NT2/D1 (cell line): ENCODE measurements around the gene TBC1D17.

Experiments used
- DNase-seq: peaks from one replicate; pipeline ENCODE4 v3.0.0-alpha.2; 2011; ENCODE audit warnings: low read depth, low spot score
- H3K27me3 ChIP-seq: 2 replicates; pipeline ENCODE4 v1.6.0; 2011; ENCODE audit warnings: mild to moderate bottlenecking; ENCODE audit not compliant: insufficient read length, insufficient read depth
- H3K36me3 ChIP-seq: 2 replicates; pipeline ENCODE4 v1.6.1; 2011; ENCODE audit warnings: mild to moderate bottlenecking, low read length, mixed read lengths; ENCODE audit not compliant: insufficient read depth, insufficient read length
- H3K4me1 ChIP-seq: 2 replicates; pipeline ENCODE4 v1.5.1; 2011; ENCODE audit not compliant: insufficient read depth, insufficient read length
- H3K4me3 ChIP-seq: 2 replicates; pipeline ENCODE4 v1.5.1; 2011; ENCODE audit warnings: low read depth; ENCODE audit not compliant: insufficient read length
- H3K9ac ChIP-seq: 2 replicates; pipeline ENCODE4 v1.6.0; 2011; ENCODE audit warnings: low read depth; ENCODE audit not compliant: insufficient read length
- H3K9me3 ChIP-seq: 2 replicates; pipeline ENCODE4 v1.5.1; 2011; ENCODE audit warnings: mild to moderate bottlenecking, low read length; ENCODE audit not compliant: insufficient read depth
- SUZ12 ChIP-seq: IDR thresholded peaks from 2 replicates; pipeline ENCODE4 v1.6.1; 2011; ENCODE audit not compliant: insufficient read length, insufficient read depth; ENCODE audit errors: extremely low read depth
- YY1 ChIP-seq: IDR thresholded peaks from 2 replicates; pipeline ENCODE4 v1.6.1; 2011; ENCODE audit not compliant: insufficient read length, insufficient read depth
- ZNF274 ChIP-seq: IDR thresholded peaks from 2 replicates; pipeline ENCODE4 v1.6.1; 2011; ENCODE audit warnings: mild to moderate bottlenecking, low read depth, low read length

Gene TBC1D17

DNA sequence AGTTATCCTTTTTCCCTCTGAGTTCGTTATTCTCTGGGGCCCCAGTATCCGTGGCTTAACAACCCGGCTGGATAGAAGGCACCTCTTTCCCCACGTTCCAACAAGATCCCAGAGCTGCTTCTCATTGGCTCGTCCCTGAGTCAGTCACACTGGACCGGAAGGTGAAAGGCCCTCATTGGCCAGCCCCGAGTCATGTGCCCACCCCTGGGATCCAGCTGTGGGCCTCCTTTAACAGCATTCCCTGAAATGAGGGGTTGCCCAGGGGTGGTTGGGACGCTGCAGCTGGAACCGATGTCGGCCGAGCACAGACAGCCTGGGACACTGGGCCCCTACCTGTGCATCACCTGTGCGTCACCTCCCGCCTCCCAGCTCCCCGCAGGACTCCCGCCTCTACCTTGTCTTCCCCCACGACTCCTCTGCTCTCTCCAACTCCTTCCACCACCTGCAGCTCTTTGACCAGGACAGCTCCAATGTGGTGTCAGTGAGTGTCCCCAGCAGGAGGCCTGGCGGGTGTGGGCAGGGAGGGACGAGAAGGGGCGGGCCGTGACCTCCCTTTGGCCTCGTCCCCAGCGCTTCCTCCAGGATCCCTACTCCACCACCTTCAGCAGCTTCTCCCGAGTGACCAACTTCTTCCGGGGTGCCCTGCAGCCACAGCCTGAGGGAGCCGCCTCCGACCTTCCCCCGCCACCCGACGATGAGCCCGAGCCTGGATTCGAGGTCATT, 4.3 kb downstream of the TBC1D17 start:
- Histone ChIP-seq H3K9me3 (no peaks in the 10 kb centered on the region), H3K4me1 (peaks cover 6% of the 10 kb centered on the region), H3K4me3 (no peak overlapping the region), H3K9ac (no peak overlapping the region), H3K27me3 (no peaks in the 10 kb centered on the region), H3K36me3 (peaks cover 71% of the 10 kb centered on the region)
- DNase-seq, result no peak
- no peak for TF ChIP-seq ZNF274
- no peak for TF ChIP-seq SUZ12
- TF ChIP-seq YY1, result no peak

DNA sequence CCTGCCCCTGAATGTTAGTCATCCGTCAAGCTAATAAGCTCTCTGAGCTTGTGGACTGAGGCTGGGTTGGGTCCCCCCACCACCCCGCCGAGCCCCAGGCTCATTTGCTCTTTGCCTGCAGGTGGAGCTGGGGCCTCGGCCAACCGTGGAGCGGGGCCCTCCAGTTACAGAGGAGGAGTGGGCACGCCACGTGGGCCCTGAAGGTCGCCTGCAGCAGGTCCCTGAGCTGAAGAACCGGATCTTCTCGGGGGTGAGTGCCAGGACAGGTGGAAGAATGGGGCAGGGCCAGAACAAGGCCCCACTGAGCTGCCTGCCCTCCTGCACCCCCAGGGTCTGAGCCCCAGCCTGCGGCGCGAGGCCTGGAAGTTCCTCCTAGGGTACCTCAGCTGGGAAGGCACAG, 5.1 kb downstream of the TBC1D17 start:
- no peak for DNase-seq
- Histone ChIP-seq H3K4me1 (peaks cover 6% of the 10 kb centered on the region), H3K9me3 (no peaks in the 10 kb centered on the region), H3K9ac (no peak overlapping the region), H3K27me3 (no peaks in the 10 kb centered on the region), H3K4me3 (no peak overlapping the region), H3K36me3 (peaks cover 71% of the 10 kb centered on the region)
- TF ChIP-seq SUZ12, result no peak
- TF ChIP-seq YY1, result no peak
- no peak for TF ChIP-seq ZNF274

DNA sequence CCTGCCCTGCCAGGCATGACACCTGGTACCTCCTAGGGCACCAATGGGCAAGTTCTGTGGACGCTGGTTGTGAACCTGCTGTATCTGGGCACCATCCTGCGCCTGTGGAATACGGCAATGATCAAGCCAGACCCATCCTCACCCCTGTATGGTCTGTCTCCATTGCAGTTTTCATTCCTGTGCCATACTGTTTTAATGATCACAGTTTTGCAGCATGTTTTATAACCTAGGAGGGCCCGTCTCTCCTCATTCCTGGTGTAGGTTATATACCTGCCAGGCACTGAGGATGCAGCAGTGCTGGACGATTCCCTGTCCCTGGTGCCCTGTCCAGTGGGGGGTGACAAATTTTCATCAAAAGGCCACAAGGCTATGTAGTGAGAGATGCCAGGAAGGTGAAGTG, 5.6 kb downstream of the TBC1D17 start:
- TF ChIP-seq SUZ12, result no peak
- TF ChIP-seq ZNF274, result no peak
- no peak for TF ChIP-seq YY1
- no peaks in the 10 kb centered on the region for H3K9me3 ChIP-seq
- no peak for DNase-seq
- H3K9ac ChIP-seq, result no peak overlapping the region
- H3K36me3 ChIP-seq, result peaks cover 71% of the 10 kb centered on the region
- H3K4me1 ChIP-seq, result peaks cover 6% of the 10 kb centered on the region
- no peaks in the 10 kb centered on the region for H3K27me3 ChIP-seq
- H3K4me3 ChIP-seq, result no peak overlapping the region

DNA sequence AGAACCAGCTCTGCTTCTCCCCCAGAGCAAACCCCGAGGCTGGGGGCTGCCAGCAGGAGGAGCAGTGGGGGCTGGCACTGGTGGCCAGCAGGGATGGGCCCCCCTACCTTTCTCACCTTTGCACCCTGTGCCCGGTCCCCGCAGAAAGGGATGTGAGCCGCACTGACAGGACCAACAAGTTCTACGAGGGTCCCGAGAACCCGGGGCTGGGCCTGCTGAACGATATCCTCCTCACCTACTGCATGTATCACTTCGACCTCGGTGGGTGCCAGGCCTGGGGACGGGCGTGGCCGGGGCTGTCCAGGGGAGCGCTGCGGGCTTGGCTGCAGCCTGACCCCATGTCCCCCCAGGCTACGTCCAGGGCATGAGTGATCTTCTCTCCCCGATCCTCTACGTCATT, 6.6 kb downstream of the TBC1D17 start:
- TF ChIP-seq YY1 (no peak), ZNF274 (no peak)
- DNase-seq, result no peak
- Histone ChIP-seq H3K36me3 (peaks cover 69% of the 10 kb centered on the region), H3K4me3 (no peak overlapping the region), H3K4me1 (peaks cover 1% of the 10 kb centered on the region), H3K9ac (no peak overlapping the region), H3K9me3 (peaks cover 2% of the 10 kb centered on the region; the same call in 1 of the 2 replicates), H3K27me3 (no peaks in the 10 kb centered on the region)

DNA sequence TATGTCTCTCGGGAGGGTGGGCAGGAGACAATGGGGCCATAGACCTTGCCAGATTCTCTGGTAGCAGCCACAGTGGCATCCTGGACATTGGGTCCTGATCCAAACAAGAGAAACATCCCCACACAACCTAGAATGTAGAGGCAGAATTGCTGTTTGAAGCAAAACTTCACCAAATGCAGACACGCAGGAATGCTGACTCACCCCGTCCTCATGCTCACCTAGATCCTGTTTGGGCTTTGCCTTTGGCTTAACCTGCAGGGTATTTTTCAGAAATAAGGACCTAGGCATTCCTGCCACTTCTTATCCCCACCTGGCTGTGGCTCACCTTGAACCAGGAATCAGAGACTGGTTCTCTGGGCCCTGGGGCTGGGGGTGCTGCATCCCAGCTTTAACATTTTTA, 7.3 kb downstream of the TBC1D17 start:
- Histone ChIP-seq H3K9me3 (peaks cover 8% of the 10 kb centered on the region; the same call in 1 of the 2 replicates), H3K4me3 (no peak overlapping the region), H3K9ac (peak overlapping the region; percentile 8), H3K36me3 (peaks cover 69% of the 10 kb centered on the region), H3K4me1 (peaks cover under 1% of the 10 kb centered on the region), H3K27me3 (no peaks in the 10 kb centered on the region)
- TF ChIP-seq YY1, result no peak
- TF ChIP-seq SUZ12, result no peak
- TF ChIP-seq ZNF274, result no peak
- DNase-seq, result no peak

DNA sequence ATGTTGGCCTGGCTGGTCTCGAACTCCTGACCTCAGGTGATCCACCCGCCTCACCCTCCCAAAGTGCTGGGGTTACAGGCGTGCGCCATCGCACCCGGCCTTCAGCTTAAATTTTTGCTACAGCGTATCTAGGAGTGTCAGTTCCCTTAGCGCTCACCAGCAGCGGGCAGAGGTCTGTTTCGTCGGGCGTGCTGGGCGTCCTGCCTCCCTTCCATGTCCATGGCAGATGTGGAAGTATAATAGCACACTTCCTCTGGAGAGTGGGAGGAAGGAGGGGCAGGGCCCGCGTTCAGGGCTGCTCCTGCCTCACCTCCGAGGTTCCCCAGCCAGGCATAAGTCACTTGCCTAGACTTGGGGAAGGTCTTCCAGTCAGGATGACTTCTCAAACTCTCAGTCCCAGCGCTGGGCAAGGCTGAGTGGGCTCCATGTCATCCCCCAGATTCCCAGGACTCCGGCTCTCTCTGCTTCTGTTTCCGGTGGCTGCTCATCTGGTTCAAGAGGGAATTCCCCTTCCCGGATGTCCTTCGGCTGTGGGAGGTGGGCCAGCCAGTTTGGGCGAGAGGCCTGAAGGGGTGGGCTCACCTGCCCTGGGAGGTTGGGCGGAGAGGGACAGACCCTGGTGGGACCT, 9.6 kb downstream of the TBC1D17 start:
- Histone ChIP-seq H3K27me3 (no peaks in the 10 kb centered on the region), H3K4me1 (peaks cover 11% of the 10 kb centered on the region), H3K36me3 (peaks cover 48% of the 10 kb centered on the region), H3K9me3 (peaks cover 11% of the 10 kb centered on the region; the same call in 1 of the 2 replicates), H3K9ac (no peak overlapping the region), H3K4me3 (no peak overlapping the region)
- DNase-seq, result no peak
- TF ChIP-seq SUZ12, result no peak
- TF ChIP-seq ZNF274, result no peak
- TF ChIP-seq YY1, result no peak

DNA sequence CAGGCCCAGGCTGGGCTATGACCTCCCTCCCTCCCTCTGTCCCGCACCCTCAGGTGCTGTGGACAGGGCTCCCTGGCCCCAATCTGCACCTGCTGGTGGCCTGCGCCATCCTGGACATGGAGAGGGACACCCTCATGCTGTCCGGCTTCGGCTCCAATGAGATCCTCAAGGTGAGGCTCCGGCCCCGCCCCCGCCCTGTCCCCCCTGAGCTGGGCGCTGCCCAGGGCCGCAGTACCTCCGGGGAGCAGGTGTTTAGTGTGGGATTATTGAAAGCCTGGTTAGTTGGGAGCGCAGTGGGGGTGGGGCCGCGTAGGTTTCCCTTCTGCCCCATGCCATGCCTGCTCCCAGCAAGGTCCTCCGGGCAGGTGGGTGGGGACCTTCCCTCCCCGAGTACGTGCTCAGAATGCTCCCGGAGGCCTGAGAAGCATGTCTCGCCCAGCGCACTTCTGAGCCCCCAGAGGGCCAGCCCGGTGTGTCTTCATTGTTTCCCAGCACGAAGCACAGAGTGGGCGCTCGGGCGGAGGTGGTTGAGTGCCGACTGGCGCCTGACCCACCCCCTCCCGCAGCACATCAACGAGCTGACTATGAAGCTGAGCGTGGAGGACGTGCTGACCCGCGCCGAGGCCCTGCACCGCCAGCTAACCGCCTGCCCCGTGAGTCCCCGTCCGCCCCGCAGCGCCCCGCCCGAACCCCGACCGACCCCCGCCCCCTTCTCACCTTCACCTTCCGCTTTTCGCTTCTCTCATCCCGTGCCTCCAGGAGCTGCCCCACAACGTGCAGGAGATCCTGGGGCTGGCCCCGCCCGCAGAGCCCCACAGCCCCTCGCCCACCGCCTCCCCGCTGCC, 10.4 kb downstream of the TBC1D17 start:
- no peak for TF ChIP-seq SUZ12
- no peak for TF ChIP-seq YY1
- TF ChIP-seq ZNF274, result no peak
- peaks cover 11% of the 10 kb centered on the region; the same call in 1 of the 2 replicates for H3K9me3 ChIP-seq
- no peak overlapping the region for H3K4me3 ChIP-seq
- H3K9ac ChIP-seq, result no peak overlapping the region
- H3K36me3 ChIP-seq, result peaks cover 41% of the 10 kb centered on the region
- no peak for DNase-seq
- H3K27me3 ChIP-seq, result no peaks in the 10 kb centered on the region
- peaks cover 13% of the 10 kb centered on the region for H3K4me1 ChIP-seq
